ENCODE measurements around the gene CIC.
"Not testable (repeated sequence)": the region's sequence is repeated elsewhere in the genome, so short reads cannot be mapped to it uniquely, and the experiment has no call there.

Gene CIC

DNA sequence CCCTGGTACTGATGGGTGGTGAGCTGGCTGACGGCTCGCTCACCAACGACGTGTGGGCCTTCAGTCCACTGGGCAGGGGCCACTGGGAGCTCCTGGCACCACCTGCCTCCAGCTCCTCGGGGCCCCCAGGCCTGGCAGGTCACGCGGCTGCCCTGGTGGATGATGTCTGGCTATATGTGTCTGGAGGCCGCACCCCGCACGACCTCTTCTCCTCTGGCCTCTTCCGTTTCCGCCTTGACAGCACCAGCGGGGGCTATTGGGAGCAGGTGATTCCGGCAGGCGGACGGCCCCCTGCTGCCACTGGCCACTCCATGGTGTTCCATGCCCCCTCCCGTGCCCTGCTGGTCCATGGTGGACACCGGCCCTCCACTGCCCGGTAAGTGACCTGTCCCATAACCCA lies 66.9 kb downstream of the CIC start:
- no peak for DNase-seq

DNA sequence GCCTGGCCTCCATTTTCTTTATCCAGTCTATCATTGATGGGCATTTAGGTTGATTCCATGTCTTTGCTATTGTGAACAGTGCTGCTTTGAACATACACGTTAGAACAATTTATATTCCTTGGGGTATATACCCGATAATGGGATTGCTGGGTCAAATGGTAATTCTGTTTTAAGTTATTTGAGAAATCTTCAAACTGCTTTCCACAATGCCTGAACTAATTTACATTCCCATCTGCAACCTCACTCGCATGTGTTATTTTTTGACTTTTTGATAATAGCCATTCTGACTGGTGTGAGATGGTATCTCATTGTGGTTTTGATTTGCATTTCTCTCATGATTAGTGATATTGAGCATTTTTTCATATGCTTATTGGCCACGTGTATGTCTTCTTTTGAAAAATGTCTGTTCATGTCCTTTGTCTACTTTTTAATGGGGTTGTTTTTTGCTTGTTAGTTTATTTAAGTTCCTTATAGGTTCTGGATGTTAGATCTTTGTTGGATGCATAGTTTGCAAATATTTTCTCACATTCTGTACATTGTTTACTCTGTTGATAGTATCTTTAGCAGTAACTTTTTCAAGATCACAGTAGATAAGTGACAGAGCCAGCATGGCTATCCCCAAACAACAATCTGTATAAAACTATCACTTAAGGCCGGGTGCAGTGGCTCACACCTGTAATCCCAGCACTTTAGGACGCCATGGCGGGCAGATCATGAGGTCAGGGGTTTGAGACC lies 70.2 kb downstream of the CIC start:
- DNase-seq, result not testable (repeated sequence)

DNA sequence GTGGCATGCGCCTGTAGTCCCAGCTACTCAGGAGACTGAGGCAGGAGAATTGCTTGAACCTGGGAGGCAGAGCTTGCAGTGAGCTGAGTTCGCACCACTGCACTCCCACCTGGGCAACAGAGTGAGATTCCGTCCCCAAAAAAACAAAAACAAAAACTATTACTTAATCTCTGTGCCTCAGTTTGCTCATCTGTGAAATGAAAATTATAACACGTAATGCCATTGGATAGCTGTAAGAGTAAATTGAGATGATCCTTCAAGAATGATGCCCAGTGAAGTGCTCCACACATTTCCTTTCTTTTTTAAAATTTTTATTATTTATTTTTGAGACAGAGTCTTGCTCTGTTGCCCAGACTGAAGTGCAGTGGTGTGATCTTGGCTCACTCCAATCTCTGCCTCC lies 70.9 kb downstream of the CIC start:
- not testable (repeated sequence) for DNase-seq

DNA sequence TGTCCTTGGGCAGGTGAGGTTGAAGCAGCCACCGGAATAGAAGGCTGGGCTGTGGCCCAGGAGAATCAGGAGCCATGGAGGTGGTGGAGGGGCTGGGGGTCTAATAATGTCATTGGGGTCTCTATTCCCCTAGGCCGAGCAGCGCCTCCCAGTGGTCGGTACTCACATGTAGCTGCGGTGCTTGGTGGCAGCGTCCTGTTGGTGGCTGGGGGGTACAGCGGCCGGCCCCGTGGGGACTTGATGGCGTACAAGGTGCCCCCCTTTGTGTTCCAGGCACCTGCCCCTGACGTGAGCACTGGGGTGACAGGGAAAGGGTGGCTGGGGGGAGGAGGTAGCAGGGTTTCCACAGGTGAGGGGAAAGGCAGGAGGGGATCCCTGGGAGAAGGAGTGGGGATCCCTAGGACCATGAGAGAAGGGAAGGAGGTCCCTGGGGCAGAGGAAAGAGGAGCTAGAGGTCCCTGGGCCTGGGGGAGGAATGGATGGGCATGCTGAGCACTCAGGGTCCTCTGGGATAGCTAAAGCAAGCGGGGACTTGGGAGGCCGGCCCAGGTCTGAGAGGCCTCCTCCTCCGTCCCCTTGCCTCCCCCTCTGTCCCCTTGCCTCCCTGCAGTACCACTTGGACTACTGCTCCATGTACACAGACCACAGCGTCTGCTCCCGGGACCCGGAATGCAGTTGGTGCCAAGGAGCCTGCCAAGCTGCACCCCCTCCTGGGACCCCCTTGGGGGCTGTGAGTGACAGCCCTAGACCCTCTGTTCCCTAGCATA lies 74.5 kb downstream of the CIC start:
- DNase-seq, result no peak

DNA sequence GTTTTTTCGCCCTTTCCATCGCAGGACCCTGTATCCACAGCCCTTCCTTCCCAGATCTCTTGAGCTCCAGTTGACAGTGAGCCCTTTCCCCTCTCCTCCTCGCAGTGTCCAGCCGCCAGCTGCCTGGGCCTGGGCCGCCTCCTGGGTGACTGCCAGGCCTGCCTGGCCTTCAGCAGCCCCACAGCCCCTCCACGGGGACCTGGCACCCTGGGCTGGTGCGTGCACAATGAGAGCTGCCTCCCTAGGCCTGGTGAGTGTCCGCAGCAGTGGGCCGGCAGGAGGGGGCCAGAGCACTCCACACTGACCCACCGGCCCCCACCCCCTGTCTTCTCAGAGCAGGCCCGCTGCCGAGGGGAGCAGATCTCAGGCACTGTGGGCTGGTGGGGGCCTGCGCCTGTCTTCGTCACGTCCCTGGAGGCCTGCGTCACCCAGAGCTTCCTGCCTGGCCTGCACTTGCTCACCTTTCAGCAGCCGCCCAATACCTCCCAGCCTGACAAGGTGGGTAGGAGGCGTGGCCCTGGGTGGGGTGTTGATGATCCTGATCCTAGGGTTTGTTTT lies 75.4 kb downstream of the CIC start:
- DNase-seq, result no peak
